GM23338 (cell line): ENCODE measurements around the gene CIITA. TPM values are rescaled to one million over a fixed set of nuclear protein-coding genes. Genes with fewer than 3 reads are reported as not detected.

Experiments
- ATAC-seq: fragments of 200-7000 bp; cut with Tn5 transposase; 3 replicates; pipeline ENCODE4 v1.9.1; 2020
- DNase-seq: peaks from one replicate; pipeline ENCODE4 v3.0.0-alpha.2; 2015; ENCODE audit warnings: low spot score
- H2AFZ ChIP-seq: fragments of 200-600 bp; sonication (generic); 2 replicates; pipeline ENCODE4 v1.8.0; 2016; ENCODE audit warnings: antibody characterized with exemption, mild to moderate bottlenecking, moderate library complexity
- H3F3A ChIP-seq: fragments of 200-600 bp; sonication (generic); replicated peaks from 2 replicates; pipeline ENCODE4 v1.8.0; 2017; ENCODE audit warnings: antibody characterized with exemption, mixed run types, low read depth
- H3K27ac ChIP-seq: fragments of 200-600 bp; sonication (generic); 2 replicates; pipeline ENCODE4 v1.6.1; 2016; ENCODE audit warnings: low read depth
- H3K27me3 ChIP-seq: fragments of 200-600 bp; sonication (generic); 2 replicates; pipeline ENCODE4 v1.8.0; 2016; ENCODE audit warnings: mild to moderate bottlenecking, mixed run types, moderate library complexity; ENCODE audit not compliant: insufficient read depth
- H3K36me3 ChIP-seq: fragments of 200-600 bp; sonication (generic); 2 replicates; pipeline ENCODE4 v1.8.0; 2016; ENCODE audit warnings: mild to moderate bottlenecking; ENCODE audit not compliant: insufficient read depth
- H3K4me1 ChIP-seq: fragments of 200-600 bp; sonication (generic); 2 replicates; pipeline ENCODE4 v1.8.0; 2016; ENCODE audit warnings: mild to moderate bottlenecking, moderate library complexity; ENCODE audit not compliant: insufficient read depth
- H3K4me2 ChIP-seq: fragments of 200-600 bp; sonication (generic); 2 replicates; pipeline ENCODE4 v1.7.1; 2017; ENCODE audit warnings: mixed run types
- H3K4me3 ChIP-seq: fragments of 200-600 bp; sonication (generic); 2 replicates; pipeline ENCODE4 v1.6.1; 2016; ENCODE audit warnings: mixed run types
- H3K79me2 ChIP-seq: fragments of 200-600 bp; sonication (generic); replicated peaks from 2 replicates; pipeline ENCODE4 v1.8.0; 2017; ENCODE audit warnings: mild to moderate bottlenecking; ENCODE audit not compliant: insufficient read depth
- H3K9me2 ChIP-seq: fragments of 200-600 bp; sonication (generic); 2 replicates; pipeline ENCODE4 v1.8.0; 2017; ENCODE audit not compliant: insufficient read depth
- H4K20me1 ChIP-seq: fragments of 200-600 bp; sonication (generic); replicated peaks from 2 replicates; pipeline ENCODE4 v1.8.0; 2017; ENCODE audit warnings: mild to moderate bottlenecking; ENCODE audit not compliant: insufficient read depth
- H3K27ac Mint-ChIP-seq: 2 replicates; pipeline ENCODE4 v1.8.0; 2020; ENCODE audit warnings: inconsistent platforms, mild to moderate bottlenecking, moderate library complexity, mixed read lengths
- H3K27me3 Mint-ChIP-seq: 3 replicates; pipeline ENCODE4 v1.8.0; 2022; ENCODE audit warnings: low read depth, mild to moderate bottlenecking, moderate library complexity, mixed read lengths, inconsistent platforms; ENCODE audit not compliant: insufficient read depth, poor library complexity
- H3K36me3 Mint-ChIP-seq: 3 replicates; pipeline ENCODE4 v1.8.0; 2021; ENCODE audit warnings: low read depth, mild to moderate bottlenecking, inconsistent platforms, moderate library complexity, mixed read lengths
- H3K4me1 Mint-ChIP-seq: 3 replicates; pipeline ENCODE4 v1.8.0; 2020; ENCODE audit warnings: mild to moderate bottlenecking, inconsistent platforms, mixed read lengths
- H3K4me3 Mint-ChIP-seq: 3 replicates; pipeline ENCODE4 v1.8.0; 2021; ENCODE audit warnings: moderate library complexity, mild to moderate bottlenecking, inconsistent platforms, mixed read lengths
- H3K9me3 Mint-ChIP-seq: 3 replicates; pipeline ENCODE4 v1.8.0; 2020; ENCODE audit warnings: moderate library complexity, mild to moderate bottlenecking, inconsistent platforms, mixed read lengths
- CREB1 ChIP-seq: fragments of 250-450 bp; sonication (Bioruptor Pico); IDR thresholded peaks from 2 replicates; pipeline ENCODE4 v1.5.0; 2020; ENCODE audit warnings: low read depth, mild to moderate bottlenecking, moderate library complexity
- CTCF ChIP-seq, 2 experiments: fragments of 200-600 bp in 1 of 2; sonication (generic) in 1 of 2; conservative IDR thresholded peaks; 2 replicates each; pipeline versions ENCODE4 v1.5.1 to v1.6.1; 2016 to 2017; ENCODE audit warnings: antibody characterized with exemption in 2 of 2, low read depth in 2 of 2, mild to moderate bottlenecking in 2 of 2, moderate library complexity in 1 of 2
- EZH2 ChIP-seq: fragments of 200-600 bp; sonication (generic); IDR thresholded peaks from one replicate; pipeline ENCODE4 v1.8.0; 2017; ENCODE audit warnings: antibody characterized with exemption, mild to moderate bottlenecking, low read depth; ENCODE audit not compliant: unreplicated experiment
- EZH2phosphoT487 ChIP-seq: fragments of 200-600 bp; sonication (generic); IDR thresholded peaks from one replicate; pipeline ENCODE4 v1.8.1; 2018; ENCODE audit warnings: antibody characterized with exemption; ENCODE audit not compliant: unreplicated experiment
- JUNB ChIP-seq: IDR thresholded peaks from one replicate; pipeline ENCODE4 v1.6.1; 2016; ENCODE audit warnings: antibody characterized with exemption; ENCODE audit not compliant: unreplicated experiment
- NANOG ChIP-seq: IDR thresholded peaks from 2 replicates; pipeline ENCODE4 v1.6.1; 2016; ENCODE audit warnings: antibody characterized with exemption, borderline replicate concordance
- POLR2AphosphoS5 ChIP-seq: IDR thresholded peaks from 2 replicates; pipeline ENCODE4 v1.6.1; 2016; ENCODE audit warnings: antibody characterized with exemption, low read depth
- REST ChIP-seq: IDR thresholded peaks from one replicate; pipeline ENCODE4 v1.6.1; 2018; ENCODE audit warnings: antibody characterized with exemption; ENCODE audit not compliant: unreplicated experiment
- STAT1 ChIP-seq: IDR thresholded peaks from one replicate; pipeline ENCODE4 v1.6.1; 2016; ENCODE audit warnings: antibody characterized with exemption; ENCODE audit not compliant: unreplicated experiment
- ZNF114 ChIP-seq: fragments of 250-450 bp; sonication (Bioruptor Pico); IDR thresholded peaks from 2 replicates; pipeline ENCODE4 v1.5.0; 2020; ENCODE audit warnings: mild to moderate bottlenecking, moderate library complexity
- ZNF331 ChIP-seq: fragments of 250-450 bp; sonication (Bioruptor Pico); IDR thresholded peaks from 2 replicates; pipeline ENCODE4 v1.5.0; 2020; ENCODE audit warnings: low read depth, mild to moderate bottlenecking, moderate library complexity
- ZNF462 ChIP-seq: fragments of 250-450 bp; sonication (Bioruptor Pico); IDR thresholded peaks from 2 replicates; pipeline ENCODE4 v1.5.0; 2020; ENCODE audit warnings: mild to moderate bottlenecking, moderate library complexity
- polyA plus RNA-seq: library from polyadenylated mRNA; unstranded; fragments of >200 nt; fragmentation: Nextera tagmentation; extraction: Ambion mirVana; gene quantifications from 2 replicates; pipeline ENCODE4 v1.2.1, GENCODE V29; 2016
- total RNA-seq: library from RNA; depleted of rRNA; stranded (reverse); fragments of >200 nt; shearing (Covaris generic); gene quantifications from 2 replicates; pipeline ENCODE4 v1.2.3, GENCODE V29; 2014
- TF ChIP-seq, protein P1 (sequence below): IDR thresholded peaks from 2 replicates; pipeline ENCODE4 v1.6.1; 2016; ENCODE audit warnings: antibody characterized with exemption

CIITA gene
- total and polyA plus RNA-seq, 2 experiments from 2014 or later, result 0.10 to 0.57 TPM

GRCh38 chr16:10926867-10927266 lies 49.9 kb downstream of the CIITA start:
- H3K36me3 ChIP-seq, result no peaks in the 10 kb centered on the region; the same call in 1 of the 2 replicates
- DNase-seq (no peak), ATAC-seq (no peak)
- Mint-ChIP-seq H3K9me3 (no peaks in the 10 kb centered on the region), H3K36me3 (peaks cover 13% of the 10 kb centered on the region), H3K27me3 (peaks cover 11% of the 10 kb centered on the region), H3K4me3 (no peak overlapping the region), H3K27ac (no peak overlapping the region), H3K4me1 (no peaks in the 10 kb centered on the region)
- no peaks in the 10 kb centered on the region for H3K9me2 ChIP-seq
- no peak overlapping the region for H2AFZ ChIP-seq
- no peak overlapping the region for H3K27ac ChIP-seq
- TF ChIP-seq ZNF462 (CRISPR knock-in tag) (no peak), NANOG (no peak), CTCF (conservative IDR thresholded peaks at IDR 0.05; ENCODE audit: low read depth in 2 of 2) (no peak), ZNF114 (CRISPR knock-in tag) (no peak), STAT1 (no peak), JUNB (no peak), REST (no peak), POLR2AphosphoS5 (no peak), CREB1 (CRISPR knock-in tag) (no peak), EZH2phosphoT487 (no peak), EZH2 (no peak), ZNF331 (CRISPR knock-in tag) (no peak)
- TF ChIP-seq, protein P1, sequence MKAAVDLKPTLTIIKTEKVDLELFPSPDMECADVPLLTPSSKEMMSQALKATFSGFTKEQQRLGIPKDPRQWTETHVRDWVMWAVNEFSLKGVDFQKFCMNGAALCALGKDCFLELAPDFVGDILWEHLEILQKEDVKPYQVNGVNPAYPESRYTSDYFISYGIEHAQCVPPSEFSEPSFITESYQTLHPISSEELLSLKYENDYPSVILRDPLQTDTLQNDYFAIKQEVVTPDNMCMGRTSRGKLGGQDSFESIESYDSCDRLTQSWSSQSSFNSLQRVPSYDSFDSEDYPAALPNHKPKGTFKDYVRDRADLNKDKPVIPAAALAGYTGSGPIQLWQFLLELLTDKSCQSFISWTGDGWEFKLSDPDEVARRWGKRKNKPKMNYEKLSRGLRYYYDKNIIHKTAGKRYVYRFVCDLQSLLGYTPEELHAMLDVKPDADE, result no peak
- no peak overlapping the region for H3K4me2 ChIP-seq
- H3K4me1 ChIP-seq, result no peaks in the 10 kb centered on the region
- H3K79me2 ChIP-seq, result no peaks in the 10 kb centered on the region
- H3K27me3 ChIP-seq, result no peaks in the 10 kb centered on the region
- H3F3A ChIP-seq, result no peaks in the 10 kb centered on the region
- H3K4me3 ChIP-seq, result no peak overlapping the region
- no peaks in the 10 kb centered on the region; the same call in 1 of the 2 replicates for H4K20me1 ChIP-seq
